ENCODE results near the gene OSM. TPM values are rescaled to one million over a fixed set of nuclear protein-coding genes. Genes with fewer than 3 reads are reported as not detected.

The OSM gene
- total RNA-seq, 1 experiment from 2014 or later, result not detected

DNA sequence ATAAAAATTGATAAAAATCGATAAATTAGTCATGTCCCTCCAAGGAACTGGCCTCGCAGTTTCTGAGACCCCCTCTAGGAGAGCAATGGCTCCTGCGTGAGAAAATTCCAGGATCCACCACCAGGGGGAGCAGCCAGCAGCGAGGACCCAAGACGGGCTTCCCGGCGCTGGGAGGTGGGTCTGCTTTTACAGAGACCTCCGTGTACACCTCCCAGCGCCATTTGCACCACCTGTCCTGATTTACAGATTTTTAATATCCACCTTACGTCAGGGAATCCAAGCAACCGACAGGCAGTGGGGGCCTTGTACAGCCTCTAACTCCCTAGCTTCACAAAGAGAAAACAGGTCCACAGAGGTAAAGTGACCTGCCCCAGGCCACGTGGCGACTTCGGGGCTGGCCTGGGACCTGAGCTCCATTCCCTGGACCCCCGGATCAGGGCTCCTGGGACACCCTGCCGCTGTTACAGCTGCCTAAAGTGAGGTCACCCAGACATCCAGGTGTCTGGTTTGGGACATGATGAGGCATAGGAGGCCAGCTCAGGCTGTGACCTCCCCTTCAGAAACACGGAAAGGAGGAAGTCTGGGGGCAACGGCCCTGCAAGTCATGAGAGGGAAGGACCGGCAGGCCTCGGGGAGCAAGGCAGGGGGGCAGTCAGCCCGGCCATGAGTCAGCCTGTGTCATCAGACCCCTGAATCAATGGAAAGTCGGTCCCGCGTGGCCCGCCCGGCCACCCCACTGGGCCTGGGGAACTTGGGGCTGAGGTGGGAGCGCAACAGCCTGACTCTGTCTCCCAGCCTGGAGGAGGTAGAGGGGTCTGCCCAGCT lies 3.5 kb downstream of the OSM start:
- H3K9me3 Mint-ChIP-seq (ENCODE audit: low read depth, unreplicated experiment), result no peaks in the 10 kb centered on the region
- peaks cover 48% of the 10 kb centered on the region for H3K4me1 Mint-ChIP-seq (ENCODE audit: low read depth, unreplicated experiment)
- CTCF ChIA-PET, result interaction anchor here (0.9 to 1.1 kb wide), 8 partner anchors 9 to 124 kb away, joined by 3 to 4 read pairs (median 4); partner anchors contain the start of genes CCDC157, RNF215, SF3A1 and TBC1D10A
- peak overlapping the region; percentile 20 for H3K4me3 Mint-ChIP-seq (ENCODE audit: low read depth, unreplicated experiment)
- TF ChIP-seq, protein P1, sequence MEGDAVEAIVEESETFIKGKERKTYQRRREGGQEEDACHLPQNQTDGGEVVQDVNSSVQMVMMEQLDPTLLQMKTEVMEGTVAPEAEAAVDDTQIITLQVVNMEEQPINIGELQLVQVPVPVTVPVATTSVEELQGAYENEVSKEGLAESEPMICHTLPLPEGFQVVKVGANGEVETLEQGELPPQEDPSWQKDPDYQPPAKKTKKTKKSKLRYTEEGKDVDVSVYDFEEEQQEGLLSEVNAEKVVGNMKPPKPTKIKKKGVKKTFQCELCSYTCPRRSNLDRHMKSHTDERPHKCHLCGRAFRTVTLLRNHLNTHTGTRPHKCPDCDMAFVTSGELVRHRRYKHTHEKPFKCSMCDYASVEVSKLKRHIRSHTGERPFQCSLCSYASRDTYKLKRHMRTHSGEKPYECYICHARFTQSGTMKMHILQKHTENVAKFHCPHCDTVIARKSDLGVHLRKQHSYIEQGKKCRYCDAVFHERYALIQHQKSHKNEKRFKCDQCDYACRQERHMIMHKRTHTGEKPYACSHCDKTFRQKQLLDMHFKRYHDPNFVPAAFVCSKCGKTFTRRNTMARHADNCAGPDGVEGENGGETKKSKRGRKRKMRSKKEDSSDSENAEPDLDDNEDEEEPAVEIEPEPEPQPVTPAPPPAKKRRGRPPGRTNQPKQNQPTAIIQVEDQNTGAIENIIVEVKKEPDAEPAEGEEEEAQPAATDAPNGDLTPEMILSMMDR (IDR thresholded peaks at IDR 0.05; ENCODE audit: unreplicated experiment), result peak; percentile 98
- intact Hi-C loops (cut with micrococcal nuclease; ENCODE audit: unreplicated experiment), result loop anchor here (1.0 kb wide), 1 partner anchor 23 kb away; no protein-coding TSS in a partner anchor
- no peaks in the 10 kb centered on the region for H3K27me3 Mint-ChIP-seq (ENCODE audit: unreplicated experiment)
- BruUV-seq (replicated peaks), result no TSS peak
- peak overlapping the region; percentile 60 for H3K27ac Mint-ChIP-seq (ENCODE audit: unreplicated experiment)
- peaks cover 7% of the 10 kb centered on the region for H3K36me3 Mint-ChIP-seq (ENCODE audit: insufficient read depth, unreplicated experiment)
- peak; percentile 90 for DNase-seq

DNA sequence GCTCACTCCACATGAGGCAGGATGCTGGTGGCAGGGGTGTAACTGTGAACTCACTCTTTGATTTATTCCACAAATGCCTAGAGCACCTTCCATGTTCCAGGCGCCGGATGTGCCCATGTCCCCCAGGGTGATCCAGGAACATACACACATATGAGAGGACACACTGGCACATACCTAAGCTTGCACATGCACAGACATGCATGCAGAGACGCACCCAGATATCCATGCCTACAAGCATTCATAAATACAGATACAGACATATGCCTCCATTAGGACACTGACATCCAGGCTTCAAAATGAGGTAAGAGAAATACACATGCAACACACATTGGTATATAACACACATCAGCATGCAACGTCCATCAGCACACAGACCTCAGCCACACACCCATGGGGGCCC lies 4.5 kb downstream of the OSM start:
- Mint-ChIP-seq H3K9me3 (ENCODE audit: low read depth, unreplicated experiment) (no peaks in the 10 kb centered on the region), H3K4me1 (ENCODE audit: low read depth, unreplicated experiment) (peaks cover 57% of the 10 kb centered on the region), H3K27me3 (ENCODE audit: unreplicated experiment) (no peaks in the 10 kb centered on the region), H3K36me3 (ENCODE audit: insufficient read depth, unreplicated experiment) (peaks cover 18% of the 10 kb centered on the region), H3K27ac (ENCODE audit: unreplicated experiment) (no peak overlapping the region), H3K4me3 (ENCODE audit: low read depth, unreplicated experiment) (no peak overlapping the region)
- intact Hi-C loops (cut with micrococcal nuclease; ENCODE audit: unreplicated experiment), result no loop called here
- no TSS peak for BruUV-seq (replicated peaks)
- CTCF ChIA-PET, result no interaction called here
- TF ChIP-seq, protein P1 (IDR thresholded peaks at IDR 0.05; ENCODE audit: unreplicated experiment), result no peak
- no peak for DNase-seq

DNA sequence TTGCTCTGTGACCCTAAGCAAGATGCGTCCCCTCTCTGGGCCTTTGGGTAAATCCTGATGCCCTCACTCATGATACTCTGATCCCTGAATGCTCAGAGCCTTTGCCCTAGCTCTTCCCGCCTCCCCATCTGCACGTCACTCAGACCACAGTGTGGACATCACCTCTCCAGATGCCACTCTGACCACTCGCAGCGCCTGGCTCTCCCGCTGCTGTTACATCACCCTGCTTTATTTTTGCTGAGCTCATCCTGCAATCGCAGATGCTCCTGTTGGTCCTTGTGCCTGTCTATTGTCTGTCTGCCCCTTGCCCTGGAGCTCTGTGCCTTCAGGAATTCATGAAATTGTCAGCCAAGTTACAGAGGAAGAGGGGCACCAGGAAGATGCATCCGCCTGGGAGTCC lies 5.5 kb downstream of the OSM start:
- H3K4me3 Mint-ChIP-seq (ENCODE audit: low read depth, unreplicated experiment), result no peak overlapping the region
- CTCF ChIA-PET, result interaction anchor here (0.9 kb wide), 1 partner anchor 27 kb away, joined by 3 read pairs; no protein-coding TSS in a partner anchor
- no TSS peak for BruUV-seq (replicated peaks)
- H3K27ac Mint-ChIP-seq (ENCODE audit: unreplicated experiment), result no peak overlapping the region
- H3K36me3 Mint-ChIP-seq (ENCODE audit: insufficient read depth, unreplicated experiment), result peaks cover 27% of the 10 kb centered on the region
- intact Hi-C loops (cut with micrococcal nuclease; ENCODE audit: unreplicated experiment), result no loop called here
- peaks cover 62% of the 10 kb centered on the region for H3K4me1 Mint-ChIP-seq (ENCODE audit: low read depth, unreplicated experiment)
- no peak for DNase-seq
- TF ChIP-seq, protein P1 (IDR thresholded peaks at IDR 0.05; ENCODE audit: unreplicated experiment), result no peak
- H3K9me3 Mint-ChIP-seq (ENCODE audit: low read depth, unreplicated experiment), result no peaks in the 10 kb centered on the region
- no peaks in the 10 kb centered on the region for H3K27me3 Mint-ChIP-seq (ENCODE audit: unreplicated experiment)

DNA sequence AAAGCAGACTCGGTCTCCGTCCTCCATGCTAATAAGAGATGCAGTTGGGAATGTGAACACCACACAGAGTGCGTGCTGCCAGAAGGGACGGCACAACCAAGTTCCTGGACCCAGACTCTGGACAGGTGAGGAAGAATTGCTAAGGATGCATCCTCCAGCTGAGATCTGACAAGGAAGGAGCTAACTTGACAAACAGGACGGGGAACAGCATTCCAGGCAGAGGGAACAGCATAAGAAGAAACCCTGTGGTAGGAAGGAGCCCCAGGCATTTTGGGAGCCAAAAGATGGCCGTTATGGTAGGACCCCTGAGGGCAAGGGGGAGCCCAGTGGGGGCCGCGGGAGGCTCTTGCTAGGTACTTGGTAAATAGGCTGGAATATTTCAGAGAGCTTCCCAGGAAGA lies 6.0 kb downstream of the OSM start:
- Mint-ChIP-seq H3K36me3 (ENCODE audit: insufficient read depth, unreplicated experiment) (peaks cover 32% of the 10 kb centered on the region), H3K27ac (ENCODE audit: unreplicated experiment) (no peak overlapping the region), H3K27me3 (ENCODE audit: unreplicated experiment) (no peaks in the 10 kb centered on the region), H3K9me3 (ENCODE audit: low read depth, unreplicated experiment) (no peaks in the 10 kb centered on the region), H3K4me1 (ENCODE audit: low read depth, unreplicated experiment) (peaks cover 66% of the 10 kb centered on the region), H3K4me3 (ENCODE audit: low read depth, unreplicated experiment) (no peak overlapping the region)
- TF ChIP-seq, protein P1 (IDR thresholded peaks at IDR 0.05; ENCODE audit: unreplicated experiment), result no peak
- CTCF ChIA-PET, result interaction anchor here (0.9 kb wide), 1 partner anchor 27 kb away, joined by 3 read pairs; no protein-coding TSS in a partner anchor
- intact Hi-C loops (cut with micrococcal nuclease; ENCODE audit: unreplicated experiment), result no loop called here
- no TSS peak for BruUV-seq (replicated peaks)
- no peak for DNase-seq
